Skeletal muscle satellite cell (primary cell): ENCODE data around the gene SNAI3.
A peak's percentile ranks its signal among the peaks of the same experiment; 100 is the strongest.
"Not testable (repeated sequence)": the region's sequence is repeated elsewhere in the genome, so short reads cannot be mapped to it uniquely, and the experiment has no call there.

Experiments used
- H3K27me3 ChIP-seq: 2 replicates; pipeline ENCODE4 v1.7.0; 2013; ENCODE audit warnings: low read length; ENCODE audit not compliant: control insufficient read depth, insufficient read depth
- H3K36me3 ChIP-seq: 2 replicates; pipeline ENCODE4 v1.7.0; 2013; ENCODE audit warnings: mild to moderate bottlenecking, control low read depth, low read length; ENCODE audit not compliant: insufficient read depth
- H3K4me1 ChIP-seq: 2 replicates; pipeline ENCODE4 v1.7.0; 2013; ENCODE audit warnings: low read length; ENCODE audit not compliant: control insufficient read depth, insufficient read depth
- H3K4me2 ChIP-seq: 2 replicates; pipeline ENCODE4 v1.7.0; 2013; ENCODE audit warnings: mild to moderate bottlenecking, low read length
- H3K4me3 ChIP-seq: 2 replicates; pipeline ENCODE4 v1.7.0; 2013; ENCODE audit warnings: low read length
- H3K9ac ChIP-seq: 2 replicates; pipeline ENCODE4 v1.7.0; 2013; ENCODE audit warnings: mild to moderate bottlenecking, low read depth, low read length, moderate library complexity
- H3K9me3 ChIP-seq: replicated peaks from 2 replicates; pipeline ENCODE4 v1.7.0; 2013; ENCODE audit warnings: mild to moderate bottlenecking, control low read depth, low read length

SNAI3 gene

DNA sequence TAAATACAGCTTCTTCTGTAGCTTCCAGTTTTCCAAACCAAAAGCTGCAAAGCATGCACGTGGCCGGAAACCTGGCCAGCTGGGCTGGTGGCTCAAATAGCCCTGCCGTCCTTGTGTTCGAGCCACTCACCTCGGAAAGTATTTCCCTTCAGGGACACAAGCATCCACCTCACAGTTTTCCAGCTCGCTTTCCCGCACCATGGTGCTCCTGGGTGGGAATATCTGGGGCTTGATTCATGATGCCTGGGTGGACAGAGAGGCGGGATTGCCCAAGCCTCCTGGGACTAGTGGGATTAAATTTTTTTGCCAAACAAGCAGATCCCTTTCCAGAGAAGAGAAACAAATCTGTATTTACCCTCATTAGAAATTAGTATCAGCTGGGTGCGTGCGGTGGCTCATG, 16.3 kb downstream of the SNAI3 start:
- no peak overlapping the region for H3K4me3 ChIP-seq
- peaks cover 3% of the 10 kb centered on the region for H3K36me3 ChIP-seq
- H3K4me1 ChIP-seq, result no peaks in the 10 kb centered on the region
- no peak overlapping the region for H3K4me2 ChIP-seq
- H3K9me3 ChIP-seq, result no peaks in the 10 kb centered on the region
- no peak overlapping the region for H3K9ac ChIP-seq
- H3K27me3 ChIP-seq, result no peaks in the 10 kb centered on the region

DNA sequence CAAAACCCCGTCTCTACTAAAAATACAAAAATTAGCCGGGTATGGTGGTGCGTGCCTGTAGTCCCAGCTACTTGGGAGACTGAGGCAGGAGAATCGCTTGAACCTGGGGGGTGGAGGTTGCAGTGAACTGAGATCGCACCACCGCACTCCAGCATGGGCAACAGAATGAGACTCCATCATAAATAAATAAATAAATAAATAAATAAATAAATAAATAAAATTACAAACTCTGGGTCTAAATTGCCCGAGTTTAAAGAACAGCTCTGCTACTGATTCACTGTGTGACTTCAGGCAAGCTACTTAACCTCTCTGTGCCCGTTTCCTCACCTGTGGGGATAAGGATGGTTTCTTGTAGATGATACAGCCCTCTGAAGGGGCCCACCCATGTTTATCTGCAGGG, 16.8 kb downstream of the SNAI3 start:
- not testable (repeated sequence) for H3K9ac ChIP-seq, H3K4me3 ChIP-seq, H3K27me3 ChIP-seq, H3K9me3 ChIP-seq, H3K36me3 ChIP-seq, H3K4me2 ChIP-seq, H3K4me1 ChIP-seq

DNA sequence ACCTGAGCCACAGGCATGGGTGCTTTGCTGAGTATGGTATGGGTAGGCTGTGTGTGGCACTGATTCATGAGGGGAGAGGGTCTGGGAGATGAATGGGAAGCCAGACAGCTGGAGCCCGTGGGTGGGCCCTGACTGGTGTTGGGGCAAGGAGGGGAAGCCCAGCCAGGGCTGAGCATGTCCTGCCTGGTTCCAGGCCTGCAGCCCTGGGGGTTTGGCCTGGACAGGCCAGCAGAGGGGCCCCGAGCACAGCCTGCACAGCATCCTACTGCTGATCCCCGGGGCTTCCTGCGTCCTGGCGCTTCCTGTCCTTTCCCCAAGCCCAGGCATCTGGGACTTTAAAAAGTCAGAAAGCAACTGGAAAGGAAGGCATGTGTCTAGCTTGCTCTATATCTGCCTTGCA, 18.8 kb downstream of the SNAI3 start:
- H3K27me3 ChIP-seq, result no peaks in the 10 kb centered on the region
- H3K36me3 ChIP-seq, result no peaks in the 10 kb centered on the region
- no peak overlapping the region for H3K9ac ChIP-seq
- no peak overlapping the region for H3K4me3 ChIP-seq
- no peaks in the 10 kb centered on the region for H3K4me1 ChIP-seq
- H3K9me3 ChIP-seq, result no peaks in the 10 kb centered on the region
- no peak overlapping the region for H3K4me2 ChIP-seq

DNA sequence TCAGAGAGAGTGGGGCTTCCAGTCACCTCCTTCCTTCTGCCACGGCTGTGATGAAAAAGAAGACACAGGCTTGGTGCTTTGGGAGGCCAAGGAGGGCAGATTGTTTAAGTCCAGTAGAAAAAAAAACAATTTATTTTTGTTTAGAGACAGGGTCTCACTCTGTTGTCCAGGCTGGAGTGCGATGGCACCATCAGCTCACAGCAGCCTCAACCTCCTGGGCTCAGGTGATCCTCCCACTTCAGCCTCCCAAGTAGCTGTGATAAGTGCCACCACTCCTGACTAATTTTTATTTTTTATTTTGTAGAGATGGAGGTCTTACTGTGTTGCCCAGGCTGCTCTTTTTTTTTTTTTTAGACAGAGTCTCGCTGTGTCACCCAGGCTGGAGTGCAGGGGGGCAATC, 20.7 kb downstream of the SNAI3 start:
- Histone ChIP-seq H3K4me2 (no peak overlapping the region), H3K36me3 (no peaks in the 10 kb centered on the region), H3K4me1 (peaks cover 5% of the 10 kb centered on the region), H3K9ac (no peak overlapping the region), H3K9me3 (no peaks in the 10 kb centered on the region), H3K27me3 (no peaks in the 10 kb centered on the region), H3K4me3 (no peak overlapping the region)

DNA sequence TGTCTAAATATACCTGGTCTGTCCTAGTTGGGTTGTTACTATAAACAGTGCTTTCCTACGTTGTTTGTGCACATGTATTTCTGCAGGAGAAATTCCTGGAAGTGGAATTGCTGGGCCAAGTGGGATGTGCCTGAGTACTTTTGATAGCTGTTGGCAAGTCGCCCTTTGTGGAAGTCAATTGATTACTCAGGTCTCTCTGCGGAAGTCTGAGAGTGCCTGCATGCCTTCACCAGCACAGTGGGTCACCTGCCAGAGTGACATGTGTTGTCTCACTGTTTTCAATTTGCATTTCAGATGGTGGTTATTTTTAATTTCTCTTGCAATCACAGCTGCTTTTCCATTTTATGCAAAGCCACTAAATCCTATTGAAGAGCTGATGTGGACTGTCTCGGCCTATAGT, 21.2 kb downstream of the SNAI3 start:
- H3K9ac ChIP-seq, result no peak overlapping the region
- no peaks in the 10 kb centered on the region for H3K36me3 ChIP-seq
- H3K4me2 ChIP-seq, result no peak overlapping the region
- peaks cover 5% of the 10 kb centered on the region for H3K4me1 ChIP-seq
- no peaks in the 10 kb centered on the region for H3K27me3 ChIP-seq
- no peak overlapping the region for H3K4me3 ChIP-seq
- no peaks in the 10 kb centered on the region for H3K9me3 ChIP-seq

DNA sequence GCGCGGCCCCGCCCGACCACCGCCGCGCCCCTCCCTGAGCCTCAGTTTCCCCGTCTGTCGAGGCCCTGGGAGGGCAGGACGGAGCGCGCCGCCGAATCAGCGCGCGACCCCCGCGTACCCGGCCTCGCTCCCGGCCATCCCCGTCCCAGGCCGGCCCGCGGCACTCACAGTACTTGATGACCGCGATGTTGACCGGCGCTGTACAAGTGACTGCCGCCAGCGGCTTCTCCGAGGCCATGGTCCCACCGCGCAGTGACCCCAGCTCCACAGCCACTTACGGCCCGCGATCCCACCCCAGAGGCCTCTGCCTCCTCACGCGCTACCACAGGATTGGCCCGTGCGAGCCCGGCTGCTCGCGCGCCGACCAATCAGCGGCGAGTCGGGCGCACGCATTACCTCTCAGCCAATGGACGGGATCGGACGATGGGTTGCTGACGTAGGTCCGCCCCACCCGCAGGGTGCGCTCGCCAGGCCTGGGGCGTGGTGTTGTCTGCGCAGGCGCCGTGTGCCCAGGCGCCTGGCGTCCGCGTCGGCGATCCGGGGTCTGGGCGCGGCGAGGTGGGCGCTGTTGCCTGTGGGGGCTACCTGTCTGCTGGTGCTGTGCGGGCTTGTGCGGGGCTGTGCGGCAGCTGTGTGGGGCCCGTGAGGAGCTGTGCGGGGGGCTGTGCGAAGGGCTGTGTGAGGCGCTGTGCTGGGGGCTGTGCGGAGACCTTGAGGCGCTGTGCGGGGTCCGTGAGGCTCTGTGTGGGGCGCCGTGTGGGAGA, 23.3 kb downstream of the SNAI3 start, which contains the start of gene MVD:
Gene MVD, minus strand, starts transcription at position 249 of the 764 bp plus-strand sequence. Its CDS starts 11 bp downstream, at position 238.
- no peaks in the 10 kb centered on the region for H3K9me3 ChIP-seq
- H3K36me3 ChIP-seq, result no peaks in the 10 kb centered on the region
- H3K4me3 ChIP-seq, result peak within 1 kb of the TSS; percentile 97
- H3K27me3 ChIP-seq, result no peaks in the 10 kb centered on the region
- peak within 1 kb of the TSS; percentile 99 for H3K4me2 ChIP-seq
- peaks cover 5% of the 10 kb centered on the region for H3K4me1 ChIP-seq
- peak within 1 kb of the TSS; percentile 92 for H3K9ac ChIP-seq

DNA sequence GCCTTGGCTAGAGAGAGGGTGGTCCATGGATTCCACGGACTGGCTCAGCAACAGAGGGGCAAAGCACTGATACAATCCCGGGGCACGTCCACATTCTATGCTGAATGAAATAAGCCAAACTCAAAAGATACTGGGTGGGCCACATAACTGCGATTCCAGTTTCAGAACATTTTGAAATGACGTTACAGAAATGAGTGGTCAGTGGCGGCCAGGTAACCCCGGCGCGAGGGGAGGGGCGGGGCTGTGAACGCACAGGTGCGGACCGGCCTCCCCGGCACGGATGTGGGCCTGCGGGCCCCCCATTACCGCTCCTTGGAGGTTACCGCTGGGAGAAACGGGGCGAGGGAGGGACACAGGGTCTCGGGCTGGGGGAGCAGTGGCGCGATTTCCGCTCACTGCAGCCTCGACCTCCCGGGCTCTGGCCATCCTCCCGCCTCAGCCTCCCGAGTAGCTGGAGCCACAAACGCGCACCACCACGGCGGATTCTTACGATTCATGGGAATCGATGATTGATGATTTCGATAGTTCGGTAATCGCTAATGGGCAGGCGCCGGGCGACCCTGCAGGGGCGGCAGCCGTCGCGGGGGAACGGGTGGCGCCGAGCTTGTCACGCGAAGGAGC, 24.0 kb downstream of the SNAI3 start:
- Histone ChIP-seq H3K9me3 (no peaks in the 10 kb centered on the region), H3K4me2 (peak overlapping the region; percentile 99), H3K4me3 (peak overlapping the region; percentile 97), H3K9ac (peak overlapping the region; percentile 92), H3K36me3 (no peaks in the 10 kb centered on the region), H3K27me3 (no peaks in the 10 kb centered on the region), H3K4me1 (peaks cover 5% of the 10 kb centered on the region)

DNA sequence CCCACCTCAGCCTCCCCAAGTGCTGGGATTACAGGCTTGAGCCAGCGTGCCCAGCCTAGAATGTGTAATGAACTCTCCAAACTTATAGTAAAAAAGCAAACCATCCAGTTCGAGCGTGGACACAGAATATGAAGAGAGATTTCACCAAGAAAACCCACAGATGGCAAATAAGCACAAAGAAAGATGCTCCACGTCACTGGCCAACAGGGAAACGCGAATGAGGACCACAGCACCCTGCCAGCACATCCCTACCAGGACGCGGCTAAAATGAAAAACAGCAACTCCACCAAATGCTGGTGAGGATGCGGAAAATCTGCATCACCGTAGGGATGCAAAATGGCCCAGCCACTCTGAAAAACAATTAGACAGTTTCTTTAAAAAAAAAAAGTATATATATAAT, 24.8 kb downstream of the SNAI3 start:
- Histone ChIP-seq H3K4me3 (peak overlapping the region; percentile 8), H3K36me3 (peaks cover 7% of the 10 kb centered on the region), H3K27me3 (no peaks in the 10 kb centered on the region), H3K9me3 (no peaks in the 10 kb centered on the region), H3K9ac (no peak overlapping the region), H3K4me1 (peaks cover 5% of the 10 kb centered on the region), H3K4me2 (peak overlapping the region; percentile 57)

DNA sequence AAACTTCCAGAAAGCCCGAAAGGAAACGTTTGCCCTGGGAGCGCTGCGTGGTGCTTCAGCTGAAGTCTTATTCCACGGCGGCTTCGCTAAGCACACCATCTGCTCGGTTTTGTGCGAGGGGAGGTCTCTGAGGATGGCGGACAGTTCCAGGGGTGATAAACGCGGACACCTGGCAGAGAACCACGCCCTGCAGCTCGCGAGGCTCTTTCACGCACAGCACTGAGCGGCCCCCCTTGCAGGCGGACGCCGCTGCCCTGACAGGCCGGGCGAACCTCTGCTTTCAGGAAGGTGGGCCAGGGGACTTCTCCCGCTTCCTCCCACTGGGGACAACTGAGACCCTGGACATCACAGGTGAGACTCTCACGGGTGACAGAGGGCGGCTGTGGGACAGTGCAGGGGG, 27.1 kb downstream of the SNAI3 start:
- Histone ChIP-seq H3K4me1 (peaks cover 5% of the 10 kb centered on the region), H3K9me3 (no peaks in the 10 kb centered on the region), H3K4me3 (no peak overlapping the region), H3K27me3 (no peaks in the 10 kb centered on the region), H3K36me3 (peaks cover 15% of the 10 kb centered on the region), H3K9ac (no peak overlapping the region), H3K4me2 (no peak overlapping the region)

DNA sequence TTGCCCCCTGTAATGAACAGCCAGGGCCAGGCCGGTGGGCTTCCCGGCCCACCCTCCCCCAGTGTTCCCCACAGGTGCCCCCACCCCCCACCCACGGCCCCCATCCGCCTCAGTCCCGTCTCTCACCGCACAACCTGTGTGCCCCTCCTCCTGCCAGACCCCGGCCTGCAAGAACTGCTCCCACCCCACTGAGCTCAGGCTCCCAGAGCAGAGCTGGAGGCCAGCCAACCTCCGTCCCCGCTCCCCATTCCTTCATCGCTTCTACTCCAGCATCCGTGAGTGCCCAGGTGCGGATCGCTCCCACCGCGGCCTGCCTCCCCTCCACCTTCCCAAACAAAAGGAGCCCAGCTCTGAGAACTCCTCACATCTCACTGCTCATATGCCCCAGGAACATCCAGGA, 27.6 kb downstream of the SNAI3 start:
- no peak overlapping the region for H3K4me2 ChIP-seq
- H3K9ac ChIP-seq, result no peak overlapping the region
- H3K4me3 ChIP-seq, result no peak overlapping the region
- peaks cover 15% of the 10 kb centered on the region for H3K36me3 ChIP-seq
- H3K4me1 ChIP-seq, result peaks cover 5% of the 10 kb centered on the region
- no peaks in the 10 kb centered on the region for H3K9me3 ChIP-seq
- H3K27me3 ChIP-seq, result no peaks in the 10 kb centered on the region

DNA sequence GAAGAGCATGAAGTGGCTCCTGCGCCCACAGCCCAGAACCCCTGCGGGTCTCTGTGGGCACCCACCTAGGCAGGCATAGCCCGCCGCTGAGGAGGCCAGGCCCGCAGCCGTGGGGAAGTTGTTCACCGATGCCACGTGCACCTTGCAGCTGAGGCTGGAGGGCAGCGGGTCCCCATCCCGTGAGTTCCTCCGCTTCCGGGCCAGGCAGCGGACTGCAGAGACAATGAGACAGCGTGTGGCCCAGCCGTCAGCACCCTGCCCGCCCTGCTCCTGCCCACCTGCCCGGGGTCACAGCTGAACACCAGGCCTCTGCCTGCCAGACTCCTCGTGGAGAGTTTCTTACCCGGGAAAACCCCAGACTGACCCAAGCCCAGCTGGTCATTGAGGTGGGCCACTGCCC, 28.9 kb downstream of the SNAI3 start:
- H3K4me3 ChIP-seq, result no peak overlapping the region
- peaks cover 5% of the 10 kb centered on the region for H3K4me1 ChIP-seq
- H3K36me3 ChIP-seq, result peaks cover 21% of the 10 kb centered on the region
- no peaks in the 10 kb centered on the region for H3K27me3 ChIP-seq
- no peak overlapping the region for H3K9ac ChIP-seq
- no peak overlapping the region for H3K4me2 ChIP-seq
- H3K9me3 ChIP-seq, result no peaks in the 10 kb centered on the region
